ENCODE measurements around the gene COX10. TPM values are rescaled to one million over a fixed set of nuclear protein-coding genes. Genes with fewer than 3 reads are reported as not detected.
A peak's percentile ranks its signal among the peaks of the same experiment; 100 is the strongest.
"Not testable (repeated sequence)": the region's sequence is repeated elsewhere in the genome, so short reads cannot be mapped to it uniquely, and the experiment has no call there.

The COX10 gene
- total RNA-seq = 13.5 and 15.5 TPM in 2 replicates

DNA sequence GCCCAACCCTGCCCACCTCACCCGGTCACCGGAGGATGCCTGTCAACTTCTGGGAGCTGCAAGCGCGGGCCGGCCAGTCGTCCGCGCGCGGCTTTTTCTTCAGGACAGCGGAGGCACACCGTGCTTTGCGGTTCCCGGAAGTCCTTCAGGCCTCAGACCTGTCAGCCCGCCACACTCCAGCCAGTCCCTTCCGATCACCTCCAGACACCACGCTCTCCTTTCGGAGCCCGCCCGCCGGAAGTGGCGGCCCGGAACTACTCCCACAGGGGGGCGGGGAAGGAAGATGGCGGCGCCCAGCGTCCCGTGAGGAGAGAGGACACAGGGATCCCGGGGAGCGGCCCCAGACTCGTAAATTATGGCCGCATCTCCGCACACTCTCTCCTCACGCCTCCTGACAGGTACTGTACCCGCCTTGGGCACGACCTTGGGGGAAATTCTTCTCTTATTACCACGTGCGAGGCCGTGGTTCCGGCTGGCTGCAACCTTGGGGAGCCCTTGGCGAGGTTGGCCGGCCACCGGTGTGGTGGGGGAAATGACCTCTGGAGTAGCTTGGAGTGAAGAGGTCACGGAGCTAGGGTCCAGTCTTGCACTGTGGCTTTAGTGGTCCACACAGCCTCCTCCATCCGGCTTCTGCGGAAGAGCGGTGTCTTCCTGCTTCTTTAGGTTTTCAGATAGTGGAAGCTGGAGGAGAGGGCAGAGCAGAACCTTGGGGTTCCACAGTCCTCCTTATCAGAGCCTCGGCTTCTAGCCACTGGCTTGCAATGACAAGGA is at the start of gene COX10:
Gene COX10 (plus strand): TSS at position 254 of the 771 bp plus-strand sequence. CDS start 102 bp downstream, at position 356.
- H3K4me3 ChIP-seq (ENCODE audit: low read depth, low read length) = peak within 1 kb of the TSS; percentile 99
- TF ChIP-seq CTCF (IDR thresholded peaks at IDR 0.05; ENCODE audit: insufficient read depth, low read depth, low read length) = no peak
- DNase-seq (ENCODE audit: low read depth) = peak; percentile 81

- DNase-seq (ENCODE audit: low read depth); H3K4me3 ChIP-seq (ENCODE audit: low read depth, low read length): not testable (repeated sequence)
Observed at GRCh38 chr17:14021651-14022294, 47.5 kb upstream of the COX10 start.

DNA sequence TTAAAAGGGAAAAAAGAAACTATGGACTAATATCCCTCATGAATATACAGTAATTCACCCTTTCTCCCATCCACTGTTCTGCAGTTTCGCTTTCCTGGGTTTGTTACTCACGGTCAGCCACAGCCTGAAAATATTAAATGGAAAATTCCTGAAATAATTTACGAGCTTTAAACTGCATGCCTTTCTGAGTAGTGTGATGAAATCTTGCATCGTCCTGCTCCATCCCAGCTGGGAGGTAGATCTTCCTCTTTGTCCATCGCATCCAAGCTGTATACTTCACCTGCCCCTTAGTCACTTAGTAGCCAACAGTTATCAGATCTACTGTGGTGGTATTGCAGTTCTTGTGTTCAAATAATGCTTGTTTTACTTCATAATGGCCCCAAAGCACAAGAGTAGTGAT is 39.5 kb upstream of the COX10 start:
- peak; percentile 21 for DNase-seq (ENCODE audit: low read depth)

DNA sequence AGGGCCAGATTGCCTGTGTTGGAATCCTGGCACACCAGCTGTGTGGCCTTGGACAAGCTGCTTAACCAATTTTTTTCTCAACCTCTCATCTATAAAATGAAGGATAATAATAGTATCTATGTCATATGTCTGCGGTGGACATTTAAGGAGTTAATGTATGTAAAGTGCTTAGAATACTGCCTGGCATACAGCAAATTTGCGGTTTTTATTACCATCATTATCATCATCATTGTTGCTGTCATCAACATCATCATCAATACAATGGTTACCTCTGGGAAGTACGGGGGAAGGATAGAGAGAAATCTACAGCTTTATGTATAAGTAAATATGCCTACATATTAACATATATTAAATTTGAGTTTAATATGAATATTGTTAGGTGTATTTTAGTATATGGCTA is 37.1 kb upstream of the COX10 start:
- no peak overlapping the region for H3K4me3 ChIP-seq (ENCODE audit: low read depth, low read length)
- DNase-seq (ENCODE audit: low read depth) = no peak
- no peak for TF ChIP-seq CTCF (IDR thresholded peaks at IDR 0.05; ENCODE audit: insufficient read depth, low read depth, low read length)

More for the DNA sequence above, 39.5 kb upstream of the COX10 start:
- not testable (repeated sequence) for H3K4me3 ChIP-seq (ENCODE audit: low read depth, low read length)

DNA sequence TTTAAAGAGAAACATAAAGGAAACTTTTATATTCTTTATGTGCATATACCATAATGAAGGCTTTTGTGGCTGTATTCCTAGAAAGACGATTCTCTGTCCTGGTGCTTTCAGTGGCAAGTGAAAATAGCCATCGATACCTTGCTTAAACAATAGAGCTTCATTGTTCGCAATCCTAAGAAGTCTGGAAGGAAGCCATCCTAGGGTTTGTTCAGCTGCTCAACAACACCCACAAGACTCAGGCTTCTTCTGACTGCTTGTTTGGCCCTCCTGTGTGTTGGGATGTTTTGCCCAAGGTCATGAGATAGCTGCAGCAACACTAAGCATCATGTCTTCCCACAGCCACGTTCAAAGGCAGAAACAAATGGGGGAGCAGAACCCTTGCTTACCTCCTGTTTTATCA is 36.1 kb upstream of the COX10 start:
- H3K4me3 ChIP-seq (ENCODE audit: low read depth, low read length) = no peak overlapping the region
- no peak for TF ChIP-seq CTCF (IDR thresholded peaks at IDR 0.05; ENCODE audit: insufficient read depth, low read depth, low read length)
- DNase-seq (ENCODE audit: low read depth) = no peak

DNA sequence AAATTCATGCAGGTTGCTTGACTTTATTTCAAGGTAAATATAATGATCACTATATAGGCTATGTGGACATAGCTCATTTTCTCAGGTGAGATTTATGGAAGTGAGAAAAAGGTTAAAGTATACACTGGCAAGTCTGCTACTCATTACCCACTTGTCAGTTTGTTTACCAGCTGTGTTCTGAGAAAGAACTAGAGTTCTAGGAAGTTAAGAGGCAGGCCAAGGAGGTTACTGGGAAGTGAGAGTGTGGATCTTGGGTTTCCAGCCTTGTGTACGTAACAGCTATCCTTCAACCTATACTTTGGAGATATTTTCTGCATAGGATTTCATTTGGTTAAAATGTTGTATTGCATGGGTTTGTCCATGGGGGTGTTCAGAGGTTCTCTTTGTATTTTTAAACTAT is 31.9 kb upstream of the COX10 start:
- no peak for TF ChIP-seq CTCF (IDR thresholded peaks at IDR 0.05; ENCODE audit: insufficient read depth, low read depth, low read length)
- no peak for DNase-seq (ENCODE audit: low read depth)
- no peak overlapping the region for H3K4me3 ChIP-seq (ENCODE audit: low read depth, low read length)

GRCh38 chr17:14038206-14038605 is 31.1 kb upstream of the COX10 start:
- no peak for TF ChIP-seq CTCF (IDR thresholded peaks at IDR 0.05; ENCODE audit: insufficient read depth, low read depth, low read length)
- no peak overlapping the region for H3K4me3 ChIP-seq (ENCODE audit: low read depth, low read length)
- peak; percentile 71 for DNase-seq (ENCODE audit: low read depth)

DNA sequence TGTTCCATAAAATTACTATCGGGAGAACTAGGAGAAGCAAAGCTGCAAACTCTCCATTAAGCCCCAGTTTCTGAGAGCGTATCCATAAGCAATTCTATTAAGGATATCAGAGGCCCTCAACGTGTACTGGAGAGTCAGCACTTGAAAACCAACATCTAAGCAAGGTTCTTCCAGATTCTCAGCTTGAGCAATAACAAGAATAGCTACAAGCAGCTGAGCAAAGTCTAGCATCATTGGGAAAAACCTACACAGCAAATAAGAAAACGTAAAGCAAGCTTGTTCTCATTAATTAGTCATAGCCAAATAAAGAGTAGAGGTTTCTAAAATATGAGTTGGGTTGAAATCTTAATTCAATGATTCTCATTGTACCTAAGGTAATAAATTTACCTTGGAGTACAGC is 26.9 kb upstream of the COX10 start:
- no peak for TF ChIP-seq CTCF (IDR thresholded peaks at IDR 0.05; ENCODE audit: insufficient read depth, low read depth, low read length)
- H3K4me3 ChIP-seq (ENCODE audit: low read depth, low read length) = no peak overlapping the region

More for the DNA sequence above, 26.9 kb upstream of the COX10 start:
- DNase-seq (ENCODE audit: low read depth) = no peak
